Keratinocyte (primary cell): Measurements from ENCODE around the gene TENM4.

Experiments
- CTCF ChIP-seq, 3 experiments: IDR thresholded peaks in 1 of 3; conservative IDR thresholded peaks in 1 of 3; optimal IDR thresholded peaks in 1 of 3; 2 replicates in 2 of 3; 3 replicates in 1 of 3; pipeline versions ENCODE3 to v1.5.1; 2011; ENCODE audit warnings: low read length in 3 of 3, mild to moderate bottlenecking in 3 of 3, moderate library complexity in 2 of 3, control low read depth in 1 of 3, inconsistent platforms in 1 of 3; ENCODE audit not compliant: insufficient read depth in 2 of 3; ENCODE audit errors: extremely low read depth in 1 of 3
- EZH2 ChIP-seq: IDR thresholded peaks from one replicate; pipeline ENCODE4 v1.6.1; 2012; ENCODE audit warnings: inconsistent platforms, mild to moderate bottlenecking, low read length, moderate library complexity

GRCh38 chr11:79374727-79375126 is 66.1 kb downstream of the TENM4 start:
- no peak for TF ChIP-seq CTCF (optimal IDR thresholded peaks at IDR 0.05 in 1 of 3, IDR thresholded peaks at IDR 0.05 in 1 of 3, conservative IDR thresholded peaks at IDR 0.05 in 1 of 3; ENCODE audit: extremely low read depth in 1 of 3, insufficient read depth in 2 of 3, low read length in 3 of 3)
- TF ChIP-seq EZH2, result no peak
